GM19043 (cell line): Measurements from ENCODE around the gene CKAP2L.
"Not testable (repeated sequence)": the region's sequence is repeated elsewhere in the genome, so short reads cannot be mapped to it uniquely, and the experiment has no call there.

Source experiments
- ATAC-seq: cut with Tn5 transposase; IDR thresholded peaks from one replicate; pipeline ENCODE4 v1.9.1; 2021; ENCODE audit warnings: low read depth; ENCODE audit not compliant: unreplicated experiment

CKAP2L gene

GRCh38 chr2:112728029-112728362 lies 36.4 kb downstream of the CKAP2L start:
- no peak for ATAC-seq

- no peak for ATAC-seq
These were observed 37.0 kb downstream of the CKAP2L start for GRCh38 chr2:112727276-112728028.

GRCh38 chr2:112726487-112727190 lies 37.8 kb downstream of the CKAP2L start:
- ATAC-seq: peak; percentile 72

GRCh38 chr2:112725545-112726457 lies 38.6 kb downstream of the CKAP2L start:
- peak; percentile 38 for ATAC-seq

- ATAC-seq: no peak
These were observed 39.6 kb downstream of the CKAP2L start for GRCh38 chr2:112724591-112725525.

GRCh38 chr2:112723995-112724394 lies 40.4 kb downstream of the CKAP2L start:
- ATAC-seq: no peak

- no peak for ATAC-seq
These were observed 40.9 kb downstream of the CKAP2L start for GRCh38 chr2:112723547-112723940.

- no peak for ATAC-seq
These were observed 41.4 kb downstream of the CKAP2L start for GRCh38 chr2:112722816-112723546.

- no peak for ATAC-seq
These were observed 42.4 kb downstream of the CKAP2L start for GRCh38 chr2:112721819-112722522.

GRCh38 chr2:112720785-112721184 lies 43.6 kb downstream of the CKAP2L start, which contains the start of gene NT5DC4:
TSS of gene NT5DC4 (plus strand) at chr2:112721020. CDS start at chr2:112721080, 60 bp downstream.
- no peak for ATAC-seq

GRCh38 chr2:112718863-112719370 lies 45.5 kb downstream of the CKAP2L start:
- ATAC-seq: no peak

- not testable (repeated sequence) for ATAC-seq
These were observed 47.5 kb downstream of the CKAP2L start for GRCh38 chr2:112716826-112717352.

- ATAC-seq: not testable (repeated sequence)
These were observed 48.3 kb downstream of the CKAP2L start for GRCh38 chr2:112716094-112716493.

GRCh38 chr2:112714836-112715631 lies 49.4 kb downstream of the CKAP2L start:
- no peak for ATAC-seq

GRCh38 chr2:112714331-112714730 lies 50.1 kb downstream of the CKAP2L start:
- ATAC-seq: no peak

- no peak for ATAC-seq
These were observed 50.5 kb downstream of the CKAP2L start for GRCh38 chr2:112713926-112714325.

GRCh38 chr2:112713585-112713925 lies 50.9 kb downstream of the CKAP2L start:
- no peak for ATAC-seq
